Measurements from ENCODE around the gene CLDN20.

Gene CLDN20

GRCh38 chr6:155245193-155245592, 18.6 kb upstream of the CLDN20 start:
- H3K9me3 ChIP-seq (ENCODE audit: control extremely low read depth in 1 of 5, control insufficient read depth in 4 of 5, insufficient read depth in 2 of 5, low read depth in 1 of 5, low read length in 4 of 5): no peaks in the 10 kb centered on the region
- CTCF ChIA-PET: interaction anchor here (1.0 kb wide), 1 partner anchor 317 kb away, joined by 3 read pairs; no protein-coding TSS in a partner anchor
- POLR2A ChIA-PET: no interaction called here
- no peak for DNase-seq
- no peaks in the 10 kb centered on the region for H3K27me3 ChIP-seq (replicated peaks in 2 of 5; ENCODE audit: control insufficient read depth in 4 of 5, insufficient read depth in 5 of 5, low read length in 4 of 5)
- H3K4me1 ChIP-seq (ENCODE audit: control extremely low read depth in 1 of 4, control insufficient read depth in 4 of 4, insufficient read depth in 4 of 4, low read length in 3 of 4): no peaks in the 10 kb centered on the region
- no peak overlapping the region for H3K27ac ChIP-seq (ENCODE audit: insufficient read depth in 1 of 2, low read depth in 1 of 2, low read length in 2 of 2, poor library complexity in 1 of 2, severe bottlenecking in 2 of 2)
- 94% methylated on average over 6 of the region's 7 CpGs for WGBS (ENCODE audit: insufficient coverage)
- H3K4me3 ChIP-seq (ENCODE audit: control insufficient read depth in 1 of 7, extremely low read depth in 1 of 7, insufficient read depth in 4 of 7, low read depth in 2 of 7, low read length in 6 of 7): no peak overlapping the region
- peaks cover 0 to 16% (median 2%) of the 10 kb centered on the region in 4 experiments for H3K36me3 ChIP-seq (ENCODE audit: control insufficient read depth in 4 of 4, insufficient read depth in 4 of 4, low read length in 3 of 4)

GRCh38 chr6:155245831-155246230, 18.0 kb upstream of the CLDN20 start:
- Histone ChIP-seq H3K27ac (ENCODE audit: insufficient read depth in 1 of 2, low read depth in 1 of 2, low read length in 2 of 2, poor library complexity in 1 of 2, severe bottlenecking in 2 of 2) (no peak overlapping the region), H3K4me1 (ENCODE audit: control extremely low read depth in 1 of 4, control insufficient read depth in 4 of 4, insufficient read depth in 4 of 4, low read length in 3 of 4) (no peaks in the 10 kb centered on the region), H3K4me3 (ENCODE audit: control insufficient read depth in 1 of 7, extremely low read depth in 1 of 7, insufficient read depth in 4 of 7, low read depth in 2 of 7, low read length in 6 of 7) (no peak overlapping the region), H3K27me3 (replicated peaks in 2 of 5; ENCODE audit: control insufficient read depth in 4 of 5, insufficient read depth in 5 of 5, low read length in 4 of 5) (no peaks in the 10 kb centered on the region), H3K9me3 (ENCODE audit: control extremely low read depth in 1 of 5, control insufficient read depth in 4 of 5, insufficient read depth in 2 of 5, low read depth in 1 of 5, low read length in 4 of 5) (no peaks in the 10 kb centered on the region), H3K36me3 (ENCODE audit: control insufficient read depth in 4 of 4, insufficient read depth in 4 of 4, low read length in 3 of 4) (peaks cover 0 to 22% (median 6%) of the 10 kb centered on the region in 4 experiments)
- ChIA-PET POLR2A (interaction anchor here (0.6 to 0.7 kb wide), 3 partner anchors 13 to 172 kb away, joined by 4 to 5 read pairs (median 5); no protein-coding TSS in a partner anchor), CTCF (interaction anchor here (1.0 to 7.5 kb wide), 5 partner anchors 10 to 317 kb away, joined by 4 to 62 read pairs (median 4); no protein-coding TSS in a partner anchor)
- WGBS (ENCODE audit: insufficient coverage): 100% methylated on average over 2 of the region's 3 CpGs
- no peak for DNase-seq

- ChIA-PET POLR2A (no interaction called here), CTCF (interaction anchor here (1.0 to 7.5 kb wide), 7 partner anchors 9 to 322 kb away, joined by 3 to 62 read pairs (median 4); no protein-coding TSS in a partner anchor)
- peaks cover 0 to 29% (median 6%) of the 10 kb centered on the region in 4 experiments for H3K36me3 ChIP-seq (ENCODE audit: control insufficient read depth in 4 of 4, insufficient read depth in 4 of 4, low read length in 3 of 4)
- no peaks in the 10 kb centered on the region for H3K9me3 ChIP-seq (ENCODE audit: control extremely low read depth in 1 of 5, control insufficient read depth in 4 of 5, insufficient read depth in 2 of 5, low read depth in 1 of 5, low read length in 4 of 5)
- no peak overlapping the region for H3K27ac ChIP-seq (ENCODE audit: insufficient read depth in 1 of 2, low read depth in 1 of 2, low read length in 2 of 2, poor library complexity in 1 of 2, severe bottlenecking in 2 of 2)
- no peaks in the 10 kb centered on the region for H3K4me1 ChIP-seq (ENCODE audit: control extremely low read depth in 1 of 4, control insufficient read depth in 4 of 4, insufficient read depth in 4 of 4, low read length in 3 of 4)
- DNase-seq: no peak
- H3K27me3 ChIP-seq (replicated peaks in 2 of 5; ENCODE audit: control insufficient read depth in 4 of 5, insufficient read depth in 5 of 5, low read length in 4 of 5): no peaks in the 10 kb centered on the region
- no peak overlapping the region for H3K4me3 ChIP-seq (ENCODE audit: control insufficient read depth in 1 of 7, extremely low read depth in 1 of 7, insufficient read depth in 4 of 7, low read depth in 2 of 7, low read length in 6 of 7)
- WGBS (ENCODE audit: insufficient coverage): no CpG with 5 or more reads among the region's 2 CpGs
These were observed 17.0 kb upstream of the CLDN20 start for GRCh38 chr6:155246825-155247224.

- Histone ChIP-seq H3K36me3 (ENCODE audit: control insufficient read depth in 4 of 4, insufficient read depth in 4 of 4, low read length in 3 of 4) (peaks cover 4 to 36% (median 9%) of the 10 kb centered on the region in 4 experiments), H3K27ac (ENCODE audit: insufficient read depth in 1 of 2, low read depth in 1 of 2, low read length in 2 of 2, poor library complexity in 1 of 2, severe bottlenecking in 2 of 2) (no peak overlapping the region), H3K9me3 (ENCODE audit: control extremely low read depth in 1 of 5, control insufficient read depth in 4 of 5, insufficient read depth in 2 of 5, low read depth in 1 of 5, low read length in 4 of 5) (no peaks in the 10 kb centered on the region), H3K4me3 (ENCODE audit: control insufficient read depth in 1 of 7, extremely low read depth in 1 of 7, insufficient read depth in 4 of 7, low read depth in 2 of 7, low read length in 6 of 7) (no peak overlapping the region), H3K27me3 (replicated peaks in 2 of 5; ENCODE audit: control insufficient read depth in 4 of 5, insufficient read depth in 5 of 5, low read length in 4 of 5) (no peaks in the 10 kb centered on the region), H3K4me1 (ENCODE audit: control extremely low read depth in 1 of 4, control insufficient read depth in 4 of 4, insufficient read depth in 4 of 4, low read length in 3 of 4) (no peaks in the 10 kb centered on the region)
- DNase-seq: no peak
- CTCF ChIA-PET: interaction anchor here (0.9 to 7.5 kb wide), 16 partner anchors 10 to 381 kb away, joined by 3 to 62 read pairs (median 4); no protein-coding TSS in a partner anchor
- 98% methylated on average over 4 of the region's 5 CpGs for WGBS (ENCODE audit: insufficient coverage)
- POLR2A ChIA-PET: no interaction called here
These were observed 16.2 kb upstream of the CLDN20 start for GRCh38 chr6:155247618-155248007.

GRCh38 chr6:155248008-155249001, 15.5 kb upstream of the CLDN20 start:
- Histone ChIP-seq H3K36me3 (ENCODE audit: control insufficient read depth in 4 of 4, insufficient read depth in 4 of 4, low read length in 3 of 4) (peaks cover 5 to 43% (median 13%) of the 10 kb centered on the region in 4 experiments), H3K27me3 (replicated peaks in 2 of 5; ENCODE audit: control insufficient read depth in 4 of 5, insufficient read depth in 5 of 5, low read length in 4 of 5) (no peaks in the 10 kb centered on the region), H3K4me1 (ENCODE audit: control extremely low read depth in 1 of 4, control insufficient read depth in 4 of 4, insufficient read depth in 4 of 4, low read length in 3 of 4) (no peaks in the 10 kb centered on the region), H3K4me3 (ENCODE audit: control insufficient read depth in 1 of 7, extremely low read depth in 1 of 7, insufficient read depth in 4 of 7, low read depth in 2 of 7, low read length in 6 of 7) (no peak overlapping the region), H3K9me3 (ENCODE audit: control extremely low read depth in 1 of 5, control insufficient read depth in 4 of 5, insufficient read depth in 2 of 5, low read depth in 1 of 5, low read length in 4 of 5) (no peaks in the 10 kb centered on the region), H3K27ac (ENCODE audit: insufficient read depth in 1 of 2, low read depth in 1 of 2, low read length in 2 of 2, poor library complexity in 1 of 2, severe bottlenecking in 2 of 2) (no peak overlapping the region)
- CTCF ChIA-PET: interaction anchor here (0.7 to 7.5 kb wide), 19 partner anchors 10 to 399 kb away, joined by 3 to 62 read pairs (median 4); no protein-coding TSS in a partner anchor
- DNase-seq: peak; percentile 52 to 70 (median 60)
- POLR2A ChIA-PET: no interaction called here
- 85% methylated on average over 28 of the region's 30 CpGs for WGBS (ENCODE audit: insufficient coverage)

- Histone ChIP-seq H3K9me3 (ENCODE audit: control extremely low read depth in 1 of 5, control insufficient read depth in 4 of 5, insufficient read depth in 2 of 5, low read depth in 1 of 5, low read length in 4 of 5) (no peaks in the 10 kb centered on the region), H3K4me1 (ENCODE audit: control extremely low read depth in 1 of 4, control insufficient read depth in 4 of 4, insufficient read depth in 4 of 4, low read length in 3 of 4) (no peaks in the 10 kb centered on the region), H3K4me3 (ENCODE audit: control insufficient read depth in 1 of 7, extremely low read depth in 1 of 7, insufficient read depth in 4 of 7, low read depth in 2 of 7, low read length in 6 of 7) (no peak overlapping the region), H3K27ac (ENCODE audit: insufficient read depth in 1 of 2, low read depth in 1 of 2, low read length in 2 of 2, poor library complexity in 1 of 2, severe bottlenecking in 2 of 2) (no peak overlapping the region), H3K27me3 (replicated peaks in 2 of 5; ENCODE audit: control insufficient read depth in 4 of 5, insufficient read depth in 5 of 5, low read length in 4 of 5) (no peaks in the 10 kb centered on the region), H3K36me3 (ENCODE audit: control insufficient read depth in 4 of 4, insufficient read depth in 4 of 4, low read length in 3 of 4) (peaks cover 17 to 65% (median 26%) of the 10 kb centered on the region in 4 experiments)
- ChIA-PET POLR2A (no interaction called here), CTCF (interaction anchor here (0.6 to 7.5 kb wide), 13 partner anchors 13 to 382 kb away, joined by 3 to 62 read pairs (median 4); no protein-coding TSS in a partner anchor)
- no peak for DNase-seq
- WGBS (ENCODE audit: insufficient coverage): 94% methylated on average over 9 of the region's 10 CpGs
These were observed 13.0 kb upstream of the CLDN20 start for GRCh38 chr6:155250701-155251381.

Data from common myeloid progenitor, CD34-positive (primary cell).